HEK293T (cell line): ENCODE measurements around the gene ZBTB44.

Experiments
- ARNT ChIP-seq: fragments of 450-650 bp; IDR thresholded peaks from 2 replicates; pipeline ENCODE4 v1.6.1; 2017; ENCODE audit warnings: mild to moderate bottlenecking
- BHLHE40 ChIP-seq: fragments of 450-650 bp; IDR thresholded peaks from 2 replicates; pipeline ENCODE4 v1.6.1; 2016; ENCODE audit warnings: mild to moderate bottlenecking, moderate library complexity, borderline replicate concordance
- CTBP1 ChIP-seq: fragments of 450-650 bp; IDR thresholded peaks from 2 replicates; pipeline ENCODE4 v1.6.1; 2016; ENCODE audit warnings: borderline replicate concordance
- ELF4 ChIP-seq: fragments of 450-650 bp; IDR thresholded peaks from 2 replicates; pipeline ENCODE4 v1.6.1; 2017; ENCODE audit warnings: antibody characterized with exemption
- FOXA1 ChIP-seq: fragments of 450-650 bp; IDR thresholded peaks from 2 replicates; pipeline ENCODE4 v1.6.1; 2016; ENCODE audit warnings: mild to moderate bottlenecking
- FOXK2 ChIP-seq: fragments of 450-650 bp; IDR thresholded peaks from 2 replicates; pipeline ENCODE4 v1.6.1; 2016; ENCODE audit warnings: mild to moderate bottlenecking
- FOXM1 ChIP-seq: fragments of 450-650 bp; IDR thresholded peaks from 2 replicates; pipeline ENCODE4 v1.6.1; 2017; ENCODE audit warnings: mild to moderate bottlenecking, borderline replicate concordance
- HDGF ChIP-seq: fragments of 450-650 bp; IDR thresholded peaks from 2 replicates; pipeline ENCODE4 v1.6.1; 2017; ENCODE audit warnings: antibody characterized with exemption, borderline replicate concordance
- PKNOX1 ChIP-seq: fragments of 450-650 bp; IDR thresholded peaks from 2 replicates; pipeline ENCODE4 v1.6.1; 2016
- SP1 ChIP-seq: fragments of 450-650 bp; IDR thresholded peaks from 2 replicates; pipeline ENCODE4 v1.6.1; 2017
- SUZ12 ChIP-seq: fragments of 450-650 bp; IDR thresholded peaks from 2 replicates; pipeline ENCODE4 v1.6.1; 2016; ENCODE audit warnings: mild to moderate bottlenecking
- TARDBP ChIP-seq: fragments of 450-650 bp; IDR thresholded peaks from 2 replicates; pipeline ENCODE4 v1.6.1; 2016

- TF ChIP-seq TARDBP (no peak), ELF4 (no peak), CTBP1 (no peak), FOXM1 (no peak), FOXK2 (no peak), BHLHE40 (no peak), SP1 (no peak), ARNT (no peak), SUZ12 (no peak), HDGF (no peak), PKNOX1 (no peak), FOXA1 (no peak)
These were observed 77.3 kb downstream of the ZBTB44 start for GRCh38 chr11:130237282-130238006.
